ENCODE measurements around the gene CPXM2. TPM values are rescaled to one million over a fixed set of nuclear protein-coding genes. Genes with fewer than 3 reads are reported as not detected.

The CPXM2 gene
- total and polyA plus RNA-seq, 9 of the 15 experiments (the other 6 are each of a cell fraction or from before 2014, with no cell fraction given): not detected

- TF ChIP-seq FOXP4 (CRISPR knock-in tag; IDR thresholded peaks at IDR 0.05; ENCODE audit: borderline replicate concordance) (no peak), SMAD2 (IDR thresholded peaks at IDR 0.05; ENCODE audit: low read depth, low read length) (no peak), ZNF263 (CRISPR knock-in tag; IDR thresholded peaks at IDR 0.05; ENCODE audit: borderline replicate concordance) (no peak), NBN (IDR thresholded peaks at IDR 0.05; ENCODE audit: low read depth) (no peak), ZNF449 (CRISPR knock-in tag; IDR thresholded peaks at IDR 0.05) (no peak), NFXL1 (CRISPR knock-in tag; IDR thresholded peaks at IDR 0.05) (no peak), NR2F6 (CRISPR knock-in tag; IDR thresholded peaks at IDR 0.05) (no peak)
Measured at GRCh38 chr10:123720536-123720935, 171.1 kb downstream of the CPXM2 start (continued).

- 0% methylated on average over 4 of the region's 4 CpGs for WGBS (ENCODE audit: insufficient coverage, low coverage, missing lambda C conversion rate)
- no TSS peak for BruUV-seq (replicated peaks)
- TF ChIP-seq PRDM10 (IDR thresholded peaks at IDR 0.05; ENCODE audit: partially characterized antibody) (no peak), CTCF (IDR thresholded peaks at IDR 0.05 in 2 of 3, conservative IDR thresholded peaks at IDR 0.05 in 1 of 3; ENCODE audit: insufficient read depth in 2 of 3, low read depth in 1 of 3, low read length in 3 of 3) (no peak), CREBBP (IDR thresholded peaks at IDR 0.05; ENCODE audit: low read depth, low read length) (no peak), THAP7 (CRISPR knock-in tag; IDR thresholded peaks at IDR 0.05) (no peak)
Measured at GRCh38 chr10:123718544-123719060, 173.0 kb downstream of the CPXM2 start.

More at GRCh38 chr10:123718544-123719060, 173.0 kb downstream of the CPXM2 start:
- no peaks in the 10 kb centered on the region for H3K9me1 ChIP-seq (ENCODE audit: control insufficient read depth, insufficient read depth, low read length)
- H3K36me3 ChIP-seq (ENCODE audit: control insufficient read depth, insufficient read depth, low read length): no peaks in the 10 kb centered on the region
- POLR2A ChIA-PET: interaction anchor here (0.9 to 1.6 kb wide), 3 partner anchors 14 to 17 kb away, joined by 3 read pairs; no protein-coding TSS in a partner anchor
- no peak overlapping the region for H3K9ac ChIP-seq (ENCODE audit: insufficient read depth in 1 of 2, low read depth in 2 of 2, low read length in 2 of 2)
- intact Hi-C loops (cut with micrococcal nuclease): no loop called here
- H3K4me3 ChIP-seq: no peak overlapping the region
- no peaks in the 10 kb centered on the region for H3K79me2 ChIP-seq (ENCODE audit: control insufficient read depth, insufficient read depth, low read length)
- H3K27me3 ChIP-seq (ENCODE audit: control insufficient read depth in 2 of 2, insufficient read depth in 2 of 2, low read length in 2 of 2): no peaks in the 10 kb centered on the region
- no peaks in the 10 kb centered on the region for H3K4me1 ChIP-seq (replicated peaks in 1 of 2; ENCODE audit: control insufficient read depth in 2 of 2, insufficient read depth in 2 of 2, low read length in 2 of 2)
- CTCF ChIA-PET (ENCODE audit: low intra/inter-chr PET ratio): no interaction called here
- DNase-seq (ENCODE audit: extremely low read depth in 1 of 4, low spot score in 3 of 4): no peak
- no peak overlapping the region for H2AFZ ChIP-seq (ENCODE audit: low read depth, low read length)
- no peak for FAIRE-seq
- no peak overlapping the region for H3K4me2 ChIP-seq (ENCODE audit: insufficient read depth, low read length)
- in situ Hi-C loops (cut with MboI): no loop called here
- no peak overlapping the region for H3K27ac ChIP-seq (ENCODE audit: extremely low read depth, low read depth, low read length)
- ATAC-seq: no peak
- no peaks in the 10 kb centered on the region for H4K20me1 ChIP-seq (replicated peaks; ENCODE audit: control insufficient read depth, insufficient read depth, low read length)
- H3K9me3 ChIP-seq (replicated peaks; ENCODE audit: control insufficient read depth, insufficient read depth, low read depth, low read length): no peaks in the 10 kb centered on the region

Data from K562 (cell line).